ENCODE results near the gene RAB3GAP1. TPM values are rescaled to one million over a fixed set of nuclear protein-coding genes. Genes with fewer than 3 reads are reported as not detected.

RAB3GAP1 gene
- total RNA-seq, 1 donor from 2014 or later: 53.0 TPM

DNA sequence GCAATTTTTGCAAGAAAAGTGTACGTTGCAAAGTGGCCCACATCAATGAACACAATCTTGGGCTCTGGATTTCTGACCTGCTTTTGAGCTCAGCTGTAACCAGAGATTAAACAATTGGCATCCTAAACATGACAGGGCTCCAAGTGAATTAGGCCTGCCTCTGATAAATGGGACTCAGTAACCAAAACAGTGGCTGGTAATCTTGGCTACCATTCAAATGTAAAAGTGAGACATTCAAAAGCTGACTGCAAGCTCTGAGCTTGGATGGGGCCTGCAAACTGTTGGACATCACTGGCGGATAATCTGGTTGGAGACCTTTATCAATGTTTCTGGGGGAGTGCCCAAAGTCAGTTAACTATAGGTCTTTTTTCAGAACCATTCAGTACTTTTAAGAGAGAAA lies 160.7 kb downstream of the RAB3GAP1 start:
- no peak for DNase-seq (ENCODE audit: low read depth, low spot score)

DNA sequence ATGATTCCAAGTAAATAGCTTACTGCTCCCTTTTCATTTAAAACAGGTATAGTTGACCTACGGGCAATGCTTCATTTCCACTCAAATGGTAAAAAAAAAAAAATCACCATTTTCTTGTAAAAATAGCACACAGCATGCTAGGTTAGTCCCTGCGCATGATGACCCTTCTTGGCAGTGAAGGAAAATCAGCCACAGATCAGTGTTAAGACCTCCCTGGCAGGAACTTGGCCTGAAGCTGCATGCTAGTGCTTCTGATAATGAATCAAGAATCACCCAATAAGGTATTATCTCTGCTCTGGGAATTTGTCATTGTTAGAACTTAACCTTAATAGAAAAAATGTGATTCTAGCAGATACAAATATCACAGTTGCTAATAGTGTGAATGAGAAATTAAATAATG lies 166.3 kb downstream of the RAB3GAP1 start:
- DNase-seq (ENCODE audit: low read depth, low spot score): no peak

DNA sequence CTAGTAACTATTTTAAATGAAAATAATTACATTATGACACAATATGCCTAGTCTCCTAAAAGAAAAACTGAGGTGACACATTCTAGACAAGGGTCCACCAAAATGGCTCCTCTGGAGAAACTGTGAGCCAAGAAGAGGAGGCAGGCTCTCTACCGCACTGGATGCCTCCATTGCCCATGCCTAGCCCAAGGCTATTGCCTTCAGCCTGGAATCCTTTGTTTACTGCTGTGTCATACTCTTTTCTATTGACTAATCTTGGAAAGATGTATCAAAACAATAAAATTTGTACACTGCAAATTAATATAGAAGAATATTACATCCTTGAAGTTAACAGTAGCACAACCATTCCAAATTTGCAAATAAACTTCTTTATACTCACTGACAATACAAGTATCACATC lies 167.1 kb downstream of the RAB3GAP1 start:
- no peak for DNase-seq (ENCODE audit: low read depth, low spot score)

Other genes starting within 250 kb of the RAB3GAP1 start
- gene ACMSD, start 213.7 kb upstream of the RAB3GAP1 start, total RNA-seq: not detected in 2 replicates
- 23.9 and 35.6 TPM in 2 replicates for gene CCNT2, start 133.5 kb upstream of the RAB3GAP1 start, total RNA-seq
- gene MAP3K19, start 4.8 kb upstream of the RAB3GAP1 start, total RNA-seq: not detected in 2 replicates